ENCODE measurements around the gene MBD6.

Gene MBD6

GRCh38 chr12:57481671-57482070 lies 41.0 kb upstream of the MBD6 start:
- no peak for ATAC-seq
- TF ChIP-seq TSHZ2 (CRISPR knock-in tag; IDR thresholded peaks at IDR 0.05): no peak
- TF ChIP-seq ESRRG (CRISPR knock-in tag; IDR thresholded peaks at IDR 0.05): no peak
- no peak for TF ChIP-seq BACH2 (CRISPR knock-in tag; IDR thresholded peaks at IDR 0.05; ENCODE audit: borderline replicate concordance)

GRCh38 chr12:57483466-57483865 lies 39.2 kb upstream of the MBD6 start:
- ATAC-seq: peak; percentile 45
- no peak for TF ChIP-seq CREB5 (CRISPR knock-in tag; IDR thresholded peaks at IDR 0.05; ENCODE audit: low read depth)

GRCh38 chr12:57485695-57486094 lies 36.9 kb upstream of the MBD6 start:
- no peak for ATAC-seq
- TF ChIP-seq ZFP30 (CRISPR knock-in tag; IDR thresholded peaks at IDR 0.05): no peak
- no peak for TF ChIP-seq GLIS3 (CRISPR knock-in tag; IDR thresholded peaks at IDR 0.05)
- no peak for TF ChIP-seq CREB5 (CRISPR knock-in tag; IDR thresholded peaks at IDR 0.05; ENCODE audit: low read depth)
- no peak for TF ChIP-seq ZFP3 (CRISPR knock-in tag; IDR thresholded peaks at IDR 0.05)
- TF ChIP-seq ISL1 (CRISPR knock-in tag; IDR thresholded peaks at IDR 0.05): no peak
- no peak for TF ChIP-seq BACH2 (CRISPR knock-in tag; IDR thresholded peaks at IDR 0.05; ENCODE audit: borderline replicate concordance)
- TF ChIP-seq ARNTL (CRISPR knock-in tag; IDR thresholded peaks at IDR 0.05; ENCODE audit: borderline replicate concordance, low read depth): no peak
- TF ChIP-seq ESRRG (CRISPR knock-in tag; IDR thresholded peaks at IDR 0.05): no peak
- TF ChIP-seq ZNF565 (CRISPR knock-in tag; conservative IDR thresholded peaks at IDR 0.05; ENCODE audit: low read depth): no peak
- TF ChIP-seq POU6F1 (CRISPR knock-in tag; IDR thresholded peaks at IDR 0.05; ENCODE audit: borderline replicate concordance, low read depth): no peak
- no peak for TF ChIP-seq RARB (CRISPR knock-in tag; IDR thresholded peaks at IDR 0.05)
- no peak for TF ChIP-seq PPARA (CRISPR knock-in tag; IDR thresholded peaks at IDR 0.05; ENCODE audit: borderline replicate concordance)
- no peak for TF ChIP-seq ZC3H10 (CRISPR knock-in tag; IDR thresholded peaks at IDR 0.05)
- TF ChIP-seq TCF4 (CRISPR knock-in tag; IDR thresholded peaks at IDR 0.05; ENCODE audit: borderline replicate concordance): no peak
- TF ChIP-seq ZNF70 (CRISPR knock-in tag; IDR thresholded peaks at IDR 0.05): no peak
- TF ChIP-seq CSRNP3 (CRISPR knock-in tag; IDR thresholded peaks at IDR 0.05): no peak
- no peak for TF ChIP-seq TSHZ2 (CRISPR knock-in tag; IDR thresholded peaks at IDR 0.05)
- no peak for TF ChIP-seq OSR1 (CRISPR knock-in tag; IDR thresholded peaks at IDR 0.05)
- no peak for TF ChIP-seq SNAI2 (CRISPR knock-in tag; IDR thresholded peaks at IDR 0.05)

Data from SK-N-SH treated with all-trans-retinoic acid at 6 μM for 48 hours (cell line).